ENCODE results near the gene GPRIN3. TPM values are rescaled to one million over a fixed set of nuclear protein-coding genes. Genes with fewer than 3 reads are reported as not detected.
"Not testable (repeated sequence)": the region's sequence is repeated elsewhere in the genome, so short reads cannot be mapped to it uniquely, and the experiment has no call there.

The GPRIN3 gene
- total RNA-seq, 3 donors from 2014 or later = 3.3 to 13.2 (median 4.0) TPM

GRCh38 chr4:89257376-89257775, 50.2 kb downstream of the GPRIN3 start:
- Histone ChIP-seq H3K9me3 (no peaks in the 10 kb centered on the region), H3K27ac (no peak overlapping the region), H3K36me3 (no peaks in the 10 kb centered on the region), H3K27me3 (no peaks in the 10 kb centered on the region), H3K4me3 (no peak overlapping the region), H3K4me1 (no peaks in the 10 kb centered on the region)
- intact Hi-C loops (cut with DNase I; ENCODE audit: low total_unique reads) = no loop called here
- no peak for TF ChIP-seq POLR2A (IDR thresholded peaks at IDR 0.05)
- no peak for DNase-seq (ENCODE audit: low spot score in 2 of 2)

- intact Hi-C loops (cut with DNase I; ENCODE audit: low total_unique reads) = no loop called here
- Histone ChIP-seq H3K27ac (no peak overlapping the region), H3K4me1 (no peaks in the 10 kb centered on the region), H3K4me3 (no peak overlapping the region), H3K36me3 (no peaks in the 10 kb centered on the region), H3K27me3 (no peaks in the 10 kb centered on the region), H3K9me3 (no peaks in the 10 kb centered on the region)
- no peak for DNase-seq (ENCODE audit: low spot score in 2 of 2)
- TF ChIP-seq CTCF (IDR thresholded peaks at IDR 0.05) (no peak), POLR2AphosphoS5 (IDR thresholded peaks at IDR 0.05) (no peak), POLR2A (IDR thresholded peaks at IDR 0.05) (no peak)
Measured at GRCh38 chr4:89256203-89256800, 51.3 kb downstream of the GPRIN3 start.

GRCh38 chr4:89254847-89255246, 52.8 kb downstream of the GPRIN3 start:
- Histone ChIP-seq H3K27ac (no peak overlapping the region), H3K36me3 (no peaks in the 10 kb centered on the region), H3K4me3 (no peak overlapping the region), H3K4me1 (no peaks in the 10 kb centered on the region), H3K27me3 (no peaks in the 10 kb centered on the region), H3K9me3 (no peaks in the 10 kb centered on the region)
- intact Hi-C loops (cut with DNase I; ENCODE audit: low total_unique reads) = no loop called here
- no peak for DNase-seq (ENCODE audit: low spot score in 2 of 2)
- TF ChIP-seq CTCF (IDR thresholded peaks at IDR 0.05) (peak; percentile 53 to 58 (median 53)), POLR2AphosphoS5 (IDR thresholded peaks at IDR 0.05) (no peak)

GRCh38 chr4:89254347-89254746, 53.3 kb downstream of the GPRIN3 start:
- H3K27me3 ChIP-seq; H3K4me1 ChIP-seq; DNase-seq (ENCODE audit: low spot score in 2 of 2); H3K27ac ChIP-seq; H3K4me3 ChIP-seq; intact Hi-C loops (cut with DNase I; ENCODE audit: low total_unique reads); H3K9me3 ChIP-seq; H3K36me3 ChIP-seq: not testable (repeated sequence)

GRCh38 chr4:89253935-89254334, 53.7 kb downstream of the GPRIN3 start:
- TF ChIP-seq CTCF (IDR thresholded peaks at IDR 0.05) (no peak), POLR2AphosphoS5 (IDR thresholded peaks at IDR 0.05) (no peak), POLR2A (IDR thresholded peaks at IDR 0.05) (no peak)
- no peaks in the 10 kb centered on the region for H3K27me3 ChIP-seq
- H3K4me3 ChIP-seq = no peak overlapping the region
- H3K36me3 ChIP-seq = no peaks in the 10 kb centered on the region
- H3K4me1 ChIP-seq = no peaks in the 10 kb centered on the region
- intact Hi-C loops (cut with DNase I; ENCODE audit: low total_unique reads) = no loop called here
- H3K9me3 ChIP-seq = no peaks in the 10 kb centered on the region
- no peak for DNase-seq (ENCODE audit: low spot score in 2 of 2)
- H3K27ac ChIP-seq = no peak overlapping the region

GRCh38 chr4:89253311-89253710, 54.3 kb downstream of the GPRIN3 start:
- H3K4me3 ChIP-seq = no peak overlapping the region
- no peaks in the 10 kb centered on the region for H3K36me3 ChIP-seq
- H3K9me3 ChIP-seq = no peaks in the 10 kb centered on the region
- TF ChIP-seq CTCF (IDR thresholded peaks at IDR 0.05) = no peak
- no peak for TF ChIP-seq POLR2AphosphoS5 (IDR thresholded peaks at IDR 0.05)
- TF ChIP-seq POLR2A (IDR thresholded peaks at IDR 0.05) = no peak
- intact Hi-C loops (cut with DNase I; ENCODE audit: low total_unique reads) = no loop called here
- H3K27me3 ChIP-seq = no peaks in the 10 kb centered on the region
- no peaks in the 10 kb centered on the region for H3K4me1 ChIP-seq
- no peak for DNase-seq (ENCODE audit: low spot score in 2 of 2)
- H3K27ac ChIP-seq = no peak overlapping the region
